Stimulated activated naive B cell treated with anti-CD40 and anti-IgM and Interleukin-4, amounts not matched to agents 10 μg/mL and 1 μg/mL and 100 μg/mL, for 72 hours (primary cell): ENCODE data around the gene PDK2.
A peak's percentile ranks its signal among the peaks of the same experiment; 100 is the strongest.

ENCODE experiments used
- ATAC-seq, 2 donors: fragments of 150-1000 bp; cut with Tn5 transposase; replicated peaks; 2 replicates each; pipeline ENCODE4 v1.10.0; 2021; ENCODE audit warnings: moderate library complexity in 1 of 2
- DNase-seq: peaks from one replicate; pipeline ENCODE4 v3.0.0; 2021
- H3K27ac Mint-ChIP-seq: one replicate; pipeline ENCODE4 v1.8.0; 2022; ENCODE audit warnings: mild to moderate bottlenecking, mixed read lengths
- H3K27me3 Mint-ChIP-seq, 2 donors: one replicate each; pipeline ENCODE4 v1.8.0; 2022; ENCODE audit warnings: mixed read lengths in 2 of 2
- H3K36me3 Mint-ChIP-seq, 2 donors: one replicate each; pipeline ENCODE4 v1.8.0; 2022; ENCODE audit warnings: mixed read lengths in 2 of 2, mild to moderate bottlenecking in 1 of 2
- H3K4me1 Mint-ChIP-seq, 2 donors: one replicate each; pipeline ENCODE4 v1.8.0; 2022; ENCODE audit warnings: mixed read lengths in 2 of 2, mild to moderate bottlenecking in 1 of 2
- H3K4me3 Mint-ChIP-seq, 2 donors: one replicate each; pipeline ENCODE4 v1.8.0; 2022; ENCODE audit warnings: mild to moderate bottlenecking in 2 of 2, mixed read lengths in 2 of 2, moderate library complexity in 1 of 2
- H3K9me3 Mint-ChIP-seq, 2 donors: one replicate each; pipeline ENCODE4 v1.8.0; 2022; ENCODE audit warnings: mixed read lengths in 2 of 2, mild to moderate bottlenecking in 1 of 2

Gene PDK2

DNA sequence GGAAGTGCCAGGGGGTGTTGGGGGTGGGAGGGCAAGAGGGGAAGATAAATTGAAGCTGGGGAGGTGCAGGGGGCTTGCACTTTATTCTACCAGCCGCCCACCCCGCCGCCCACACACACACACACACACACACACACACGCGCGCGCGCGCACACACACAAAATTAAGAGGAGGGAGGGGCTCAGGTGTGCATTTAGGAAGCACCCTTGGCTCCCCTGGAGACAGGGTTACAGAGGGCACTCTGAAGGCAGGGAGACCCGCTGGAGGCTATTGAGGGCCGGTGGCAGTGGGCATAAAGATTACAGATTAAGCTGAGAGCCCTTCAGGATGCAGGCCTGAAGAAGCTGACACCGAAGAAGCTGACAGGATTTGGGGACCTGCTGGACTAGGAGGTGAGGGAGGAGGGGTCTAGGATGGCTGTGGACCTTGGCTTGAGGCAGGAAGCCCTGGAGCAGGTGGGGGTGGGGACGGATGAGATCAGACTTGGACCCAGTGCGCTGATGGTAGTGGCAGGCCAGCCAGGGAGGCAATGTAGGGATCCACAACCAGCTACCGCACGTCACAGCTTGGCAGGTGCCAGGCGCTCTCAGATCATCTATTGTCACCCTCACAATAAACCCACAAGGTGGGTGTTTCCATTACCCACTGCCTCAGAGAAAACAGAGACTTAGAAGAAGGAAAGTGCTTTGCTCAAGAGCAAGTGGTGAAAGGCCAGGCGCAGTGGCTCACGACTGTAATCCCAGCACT lies 35.6 kb downstream of the PDK2 start:
- peaks cover 43 to 64% of the 10 kb centered on the region in 2 donors for H3K4me1 Mint-ChIP-seq
- no peak for DNase-seq
- H3K27me3 Mint-ChIP-seq: peaks cover 6 to 15% of the 10 kb centered on the region in 2 donors
- peaks cover 0 to 2% of the 10 kb centered on the region in 2 donors for H3K9me3 Mint-ChIP-seq
- ATAC-seq: peak; percentile 17 to 18
- H3K27ac Mint-ChIP-seq: peak overlapping the region; percentile 87
- H3K4me3 Mint-ChIP-seq: peak overlapping the region; percentile 82 to 87
- H3K36me3 Mint-ChIP-seq: peaks cover 17 to 38% of the 10 kb centered on the region in 2 donors

DNA sequence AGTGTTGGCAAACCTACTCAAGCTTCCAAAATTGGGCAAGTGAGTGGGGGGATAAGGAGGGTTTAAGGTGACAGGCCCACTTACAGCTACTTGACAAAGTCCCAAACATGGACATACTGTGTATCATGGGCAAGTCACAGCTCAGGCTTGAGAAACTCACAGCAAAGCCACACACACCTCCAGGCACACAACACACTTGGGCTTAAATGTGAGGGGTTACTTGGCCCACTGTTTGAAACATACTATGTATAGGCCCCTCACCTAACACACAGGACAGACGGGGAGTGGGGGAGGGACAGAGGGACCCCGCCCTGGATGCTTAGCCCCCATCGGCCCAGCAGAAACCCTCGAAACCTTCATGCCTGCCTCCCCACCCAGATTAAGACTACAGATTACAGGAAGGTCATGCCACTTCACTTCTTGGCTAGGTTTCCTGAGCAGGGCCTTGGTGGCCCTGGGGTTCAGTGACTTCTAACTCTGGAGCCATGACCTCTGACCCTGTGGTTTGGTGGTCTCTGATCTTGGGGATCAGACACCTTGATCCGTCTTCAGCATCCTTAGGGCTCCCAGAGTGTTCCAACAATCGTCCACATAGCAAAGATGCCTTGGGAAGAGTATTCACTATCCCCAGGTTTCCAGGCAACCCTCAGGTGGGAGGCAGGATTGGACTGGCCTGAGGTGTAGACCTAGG lies 37.1 kb downstream of the PDK2 start:
- Mint-ChIP-seq H3K36me3 (peaks cover 31 to 53% of the 10 kb centered on the region in 2 donors), H3K27me3 (peaks cover 6 to 15% of the 10 kb centered on the region in 2 donors), H3K9me3 (peaks cover 0 to 2% of the 10 kb centered on the region in 2 donors), H3K27ac (peak overlapping the region; percentile 53), H3K4me1 (peaks cover 50 to 78% of the 10 kb centered on the region in 2 donors), H3K4me3 (peak overlapping the region; percentile 21 to 60)
- DNase-seq: no peak
- no peak for ATAC-seq

DNA sequence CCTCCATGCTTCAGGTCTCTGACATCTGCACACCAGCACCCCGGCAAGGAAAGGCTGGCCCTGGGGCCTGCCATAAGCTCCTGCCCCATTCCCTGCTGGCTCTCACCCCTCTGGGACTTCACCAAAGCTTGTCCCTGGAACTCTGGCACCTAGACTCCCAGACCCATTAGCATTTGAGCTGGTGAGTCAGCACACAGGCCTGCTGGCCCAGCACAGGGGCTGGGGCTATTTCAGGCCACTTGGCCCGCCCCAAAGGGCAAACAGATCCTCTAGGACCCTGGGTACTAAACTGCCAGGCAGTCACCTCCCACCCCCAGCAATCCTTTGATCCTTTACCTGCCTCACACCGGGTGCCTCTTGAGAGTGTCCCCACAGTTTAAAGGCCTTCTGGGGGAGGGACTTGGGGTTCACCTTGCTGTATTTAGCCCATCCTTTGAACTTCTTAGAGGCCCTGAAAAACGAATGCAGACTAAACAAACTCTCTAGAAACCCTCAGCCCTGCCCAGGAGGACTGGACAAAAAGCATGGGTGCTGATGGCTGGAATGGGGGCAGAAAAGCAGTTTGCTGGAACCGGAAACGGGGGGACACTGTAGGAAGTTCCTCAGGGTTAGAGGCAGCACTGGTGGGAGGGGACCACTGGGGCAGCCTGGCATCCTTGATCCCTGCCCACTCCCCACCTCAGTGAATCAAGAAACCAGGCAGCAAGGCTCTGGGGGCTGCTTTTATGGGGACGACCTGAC lies 38.0 kb downstream of the PDK2 start:
- Mint-ChIP-seq H3K36me3 (peaks cover 39 to 63% of the 10 kb centered on the region in 2 donors), H3K4me1 (peaks cover 50 to 79% of the 10 kb centered on the region in 2 donors), H3K4me3 (no peak overlapping the region), H3K27me3 (peaks cover 6 to 9% of the 10 kb centered on the region in 2 donors), H3K9me3 (peaks cover 0 to 2% of the 10 kb centered on the region in 2 donors), H3K27ac (peak overlapping the region; percentile 53)
- DNase-seq (no peak), ATAC-seq (no peak)

DNA sequence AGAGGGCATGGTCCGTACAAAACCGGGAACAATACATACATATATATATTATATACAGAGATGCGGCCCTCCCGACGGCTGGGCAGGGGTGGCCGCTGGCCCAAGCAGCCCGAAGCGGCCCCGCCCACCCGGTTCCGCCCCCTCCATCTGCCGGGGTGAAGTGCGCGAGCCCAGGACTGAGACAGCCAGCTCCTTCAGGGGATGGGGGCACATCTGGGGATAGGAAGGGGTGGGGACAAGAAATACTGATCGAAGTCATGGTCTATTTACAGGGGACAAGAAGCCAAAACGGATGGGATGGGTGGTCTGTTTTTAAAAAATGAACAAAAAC lies 38.6 kb downstream of the PDK2 start:
- no peak for ATAC-seq
- no peaks in the 10 kb centered on the region for H3K9me3 Mint-ChIP-seq
- no peak overlapping the region for H3K4me3 Mint-ChIP-seq
- H3K4me1 Mint-ChIP-seq: peaks cover 45 to 73% of the 10 kb centered on the region in 2 donors
- peaks cover 2 to 4% of the 10 kb centered on the region in 2 donors for H3K27me3 Mint-ChIP-seq
- H3K27ac Mint-ChIP-seq: peak overlapping the region; percentile 56
- no peak for DNase-seq
- H3K36me3 Mint-ChIP-seq: peaks cover 42 to 68% of the 10 kb centered on the region in 2 donors

DNA sequence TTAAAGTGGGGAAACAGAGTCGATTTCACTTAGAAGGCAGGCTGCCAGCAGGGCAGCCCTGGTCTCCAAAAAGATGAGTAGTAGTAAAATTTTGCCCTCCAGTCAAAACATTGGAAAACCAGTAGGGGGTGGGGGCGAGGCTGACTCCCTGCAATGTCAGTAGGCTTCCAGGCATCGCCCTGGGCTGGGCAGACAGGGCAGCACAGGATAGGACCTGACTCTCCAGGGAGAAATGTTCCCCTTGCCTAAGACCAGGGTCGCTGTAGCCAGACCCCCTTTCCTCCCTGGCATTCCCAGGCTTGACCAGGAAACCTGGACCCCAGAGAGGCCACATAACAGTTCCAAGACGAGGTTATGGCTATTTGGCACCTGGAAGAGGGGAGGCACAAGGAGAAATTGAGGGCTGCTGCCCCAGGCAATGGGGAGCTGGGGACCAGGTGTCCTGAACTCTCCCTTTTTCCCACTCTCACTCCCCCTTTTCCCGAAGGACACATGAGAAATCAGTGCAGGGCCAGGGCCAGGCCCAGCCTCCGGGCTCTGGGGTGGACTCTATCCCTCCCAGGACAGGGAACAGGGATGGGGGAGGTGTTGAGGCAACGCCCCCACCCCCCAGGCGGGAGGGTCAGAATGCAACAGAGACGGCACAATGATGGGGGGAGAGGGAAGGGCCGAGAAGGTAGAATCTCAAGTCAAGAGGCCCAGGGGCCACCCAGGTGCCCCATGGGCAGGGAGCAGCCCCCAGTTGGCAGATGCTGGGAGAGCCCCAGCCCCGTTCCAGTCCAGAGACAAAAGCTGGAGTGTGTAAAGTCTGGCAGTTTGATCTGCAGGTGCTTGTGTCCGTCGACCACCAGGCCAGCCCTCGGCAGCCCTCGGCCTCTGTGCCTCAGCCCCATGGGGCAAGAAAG lies 39.3 kb downstream of the PDK2 start:
- ATAC-seq: no peak
- peaks cover 46 to 69% of the 10 kb centered on the region in 2 donors for H3K4me1 Mint-ChIP-seq

DNA sequence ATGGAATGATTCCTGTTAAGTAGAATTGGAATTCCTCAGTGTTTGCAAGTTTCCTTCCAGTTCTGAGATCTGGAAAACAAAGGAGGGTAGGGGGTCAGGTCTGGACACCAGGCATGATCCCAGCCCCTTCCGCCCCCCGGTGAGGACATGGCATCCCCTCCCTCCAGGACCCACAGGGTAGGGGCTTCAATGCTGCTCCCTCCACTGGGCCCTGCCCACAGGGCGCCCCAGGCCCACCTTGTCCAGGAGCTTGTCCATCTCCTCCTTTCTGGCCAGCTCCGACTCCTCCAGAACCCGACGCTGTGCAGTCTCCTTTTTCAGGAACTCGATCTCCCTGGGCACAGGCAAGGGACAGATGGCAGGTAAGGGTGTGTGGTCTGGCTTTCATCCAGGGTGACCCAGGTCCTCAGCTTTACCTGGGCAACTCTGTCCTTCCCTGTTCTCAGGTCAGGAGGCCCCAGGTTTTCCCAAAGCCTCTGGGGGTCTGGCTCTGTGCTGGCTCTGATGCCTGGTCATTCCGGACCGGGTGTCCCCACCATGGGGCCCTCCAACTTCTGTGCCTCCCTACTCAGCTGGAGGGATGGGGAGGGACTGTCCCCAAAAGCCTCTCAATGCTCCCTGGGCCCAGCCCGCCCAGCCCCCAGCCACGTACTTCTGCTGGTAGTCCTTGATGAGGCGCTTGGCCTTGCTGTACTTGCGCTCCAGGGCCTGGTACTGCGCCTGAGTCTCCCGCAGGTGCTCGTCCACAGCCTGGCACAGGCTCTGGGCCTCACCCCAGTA lies 40.4 kb downstream of the PDK2 start:
- peak overlapping the region; percentile 62 for H3K27ac Mint-ChIP-seq

More for the DNA sequence above, 39.3 kb downstream of the PDK2 start:
- H3K27ac Mint-ChIP-seq: peak overlapping the region; percentile 56
- no peak for DNase-seq
- peaks cover 47 to 75% of the 10 kb centered on the region in 2 donors for H3K36me3 Mint-ChIP-seq
- no peaks in the 10 kb centered on the region for H3K27me3 Mint-ChIP-seq
- H3K9me3 Mint-ChIP-seq: no peaks in the 10 kb centered on the region
- H3K4me3 Mint-ChIP-seq: no peak overlapping the region

DNA sequence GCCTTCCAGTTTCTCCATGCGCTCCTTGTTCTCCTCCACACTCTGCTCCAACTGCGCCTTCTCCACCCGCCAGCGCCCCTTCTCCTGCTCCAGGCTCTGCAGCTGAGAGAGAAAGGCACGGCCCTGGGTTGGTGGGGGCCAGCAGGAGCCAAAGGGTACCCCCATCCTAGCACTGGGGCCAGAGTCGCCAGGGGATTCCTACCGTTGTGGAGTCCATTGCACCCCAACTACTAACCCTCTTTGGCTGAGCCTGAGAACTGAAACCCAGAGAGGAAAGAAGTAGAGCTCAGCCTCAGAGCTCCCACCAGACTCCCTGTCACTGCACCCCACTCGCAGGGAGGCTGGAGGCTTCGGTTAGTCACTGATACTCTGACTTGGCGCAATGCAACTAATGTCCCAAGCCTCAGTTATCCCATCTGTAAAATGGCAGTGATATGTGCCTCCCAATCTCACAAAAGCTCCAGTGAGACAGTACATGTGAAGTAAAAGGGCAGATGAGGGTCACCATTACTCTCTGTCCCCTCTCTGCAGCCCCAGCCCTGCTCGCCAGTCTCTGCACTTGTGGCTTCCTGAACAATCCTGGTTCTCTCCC lies 41.0 kb downstream of the PDK2 start:
- Mint-ChIP-seq H3K4me1 (peaks cover 49 to 75% of the 10 kb centered on the region in 2 donors), H3K27me3 (no peaks in the 10 kb centered on the region)
- ATAC-seq: no peak

More for the DNA sequence above, 40.4 kb downstream of the PDK2 start:
- peaks cover 51 to 75% of the 10 kb centered on the region in 2 donors for H3K4me1 Mint-ChIP-seq
- no peaks in the 10 kb centered on the region for H3K9me3 Mint-ChIP-seq
- no peak for DNase-seq
- H3K27me3 Mint-ChIP-seq: no peaks in the 10 kb centered on the region
- no peak overlapping the region for H3K4me3 Mint-ChIP-seq
- no peak for ATAC-seq
- peaks cover 57 to 85% of the 10 kb centered on the region in 2 donors for H3K36me3 Mint-ChIP-seq

DNA sequence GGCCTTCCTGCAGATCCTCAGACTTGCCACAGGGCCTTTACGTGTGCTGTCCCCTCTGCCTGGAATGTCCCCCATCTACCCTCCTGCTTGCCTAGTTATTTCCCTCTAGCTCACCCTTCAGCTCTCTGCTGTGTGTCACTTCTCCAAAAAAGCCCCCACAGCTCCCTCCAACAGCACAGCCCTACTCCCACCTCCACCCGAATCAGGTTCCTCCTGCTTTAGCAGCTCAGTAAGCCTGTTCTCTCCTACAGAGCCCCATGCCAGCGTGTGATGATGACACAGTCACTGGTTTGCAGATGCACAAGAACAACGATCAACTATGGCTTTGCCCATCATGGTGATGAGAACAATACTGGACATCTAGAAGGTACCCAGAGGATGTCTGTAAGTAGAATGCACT lies 41.9 kb downstream of the PDK2 start:
- H3K36me3 Mint-ChIP-seq: peaks cover 69 to 85% of the 10 kb centered on the region in 2 donors
- peaks cover 49 to 75% of the 10 kb centered on the region in 2 donors for H3K4me1 Mint-ChIP-seq
- ATAC-seq (no peak), DNase-seq (no peak)
- H3K27me3 Mint-ChIP-seq: no peaks in the 10 kb centered on the region
- H3K4me3 Mint-ChIP-seq: no peak overlapping the region
- peak overlapping the region; percentile 76 for H3K27ac Mint-ChIP-seq
- no peaks in the 10 kb centered on the region for H3K9me3 Mint-ChIP-seq

More for the DNA sequence above, 41.0 kb downstream of the PDK2 start:
- H3K27ac Mint-ChIP-seq: peak overlapping the region; percentile 76
- no peak overlapping the region for H3K4me3 Mint-ChIP-seq
- H3K36me3 Mint-ChIP-seq: peaks cover 61 to 85% of the 10 kb centered on the region in 2 donors
- no peaks in the 10 kb centered on the region for H3K9me3 Mint-ChIP-seq
- no peak for DNase-seq

DNA sequence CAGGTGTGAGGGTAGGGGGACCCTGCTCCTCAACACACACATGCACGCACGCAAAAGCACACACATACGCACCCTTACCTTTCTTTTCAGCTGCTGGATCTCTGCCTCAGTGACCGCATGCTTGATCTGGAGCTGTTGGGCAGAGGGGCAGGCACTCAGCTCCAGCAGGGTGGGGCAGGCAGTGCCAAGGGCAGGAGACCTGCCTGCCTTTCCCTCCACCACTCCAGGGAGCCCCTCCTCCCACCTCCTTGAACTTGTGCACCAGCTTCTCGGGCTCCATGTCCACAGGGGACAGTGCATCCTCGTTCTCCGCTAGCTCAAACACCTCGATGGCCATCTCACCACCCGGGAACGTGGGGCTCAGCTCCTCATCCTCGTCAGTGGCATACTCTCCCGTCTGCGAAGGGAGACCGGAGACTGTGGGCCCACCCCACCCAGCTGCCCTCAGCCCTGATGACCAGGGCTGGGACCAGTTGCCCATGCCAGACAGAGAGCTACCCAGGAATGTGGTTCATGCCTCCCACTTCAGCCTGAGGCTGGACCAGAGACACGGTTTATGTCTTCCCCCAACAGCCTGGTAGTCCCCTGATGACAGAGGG lies 44.1 kb downstream of the PDK2 start:
- peaks cover 58 to 79% of the 10 kb centered on the region in 2 donors for H3K4me1 Mint-ChIP-seq
- H3K36me3 Mint-ChIP-seq: peaks cover 77 to 89% of the 10 kb centered on the region in 2 donors
- no peak for DNase-seq
- no peaks in the 10 kb centered on the region for H3K9me3 Mint-ChIP-seq
- no peaks in the 10 kb centered on the region for H3K27me3 Mint-ChIP-seq
- no peak for ATAC-seq
- H3K4me3 Mint-ChIP-seq: no peak overlapping the region
- H3K27ac Mint-ChIP-seq: peak overlapping the region; percentile 76

DNA sequence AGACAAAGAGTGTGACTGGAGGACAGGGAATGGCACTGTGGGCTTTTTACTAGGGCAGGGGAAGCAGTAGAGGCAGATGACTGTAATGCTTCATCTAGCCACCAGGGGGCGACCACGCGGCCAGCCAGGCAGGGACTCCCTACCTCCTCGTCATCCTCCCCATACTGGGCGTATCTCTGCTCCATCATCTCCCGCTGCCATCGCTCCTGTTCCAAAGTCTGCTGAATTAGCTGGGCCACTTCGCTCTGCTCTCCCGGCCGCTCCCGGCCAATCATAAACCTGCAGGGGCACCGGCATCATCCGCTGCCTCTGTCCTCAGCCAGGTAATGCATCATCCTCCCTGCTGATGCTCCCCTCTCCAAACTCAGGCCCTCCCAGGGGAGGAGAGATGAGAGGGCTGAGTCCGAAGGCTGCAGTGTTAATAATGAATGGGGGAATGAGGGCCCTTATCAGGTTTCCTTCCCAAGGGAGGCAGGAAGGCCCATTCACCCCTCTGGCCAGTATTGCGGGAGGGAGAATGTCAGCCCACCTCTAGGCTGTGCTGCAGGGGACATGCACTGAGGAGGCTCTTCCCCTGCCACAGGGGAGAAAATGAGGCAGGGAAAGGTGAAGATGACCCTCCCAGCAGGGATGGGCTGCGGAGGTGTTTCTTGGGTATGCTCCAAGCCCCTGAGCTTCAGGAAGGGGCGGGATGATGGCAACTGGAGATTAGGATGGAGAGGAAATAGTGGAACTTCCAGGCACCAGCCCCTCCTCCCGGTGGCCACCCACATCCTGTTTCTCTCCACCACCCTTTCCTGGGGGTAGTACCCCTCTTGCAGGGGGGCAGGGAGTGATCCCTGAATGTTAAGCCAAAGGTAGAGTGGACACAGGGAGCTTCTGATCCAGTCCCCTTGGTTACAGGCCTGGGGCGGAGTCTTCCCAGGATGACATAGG lies 45.1 kb downstream of the PDK2 start:
- DNase-seq: peak; percentile 62
- Mint-ChIP-seq H3K27me3 (no peaks in the 10 kb centered on the region), H3K4me3 (peak overlapping the region; percentile 12 to 50), H3K9me3 (no peaks in the 10 kb centered on the region), H3K4me1 (peaks cover 67 to 88% of the 10 kb centered on the region in 2 donors), H3K36me3 (peaks cover 85 to 98% of the 10 kb centered on the region in 2 donors), H3K27ac (peak overlapping the region; percentile 76)
- ATAC-seq: peak; percentile 87

DNA sequence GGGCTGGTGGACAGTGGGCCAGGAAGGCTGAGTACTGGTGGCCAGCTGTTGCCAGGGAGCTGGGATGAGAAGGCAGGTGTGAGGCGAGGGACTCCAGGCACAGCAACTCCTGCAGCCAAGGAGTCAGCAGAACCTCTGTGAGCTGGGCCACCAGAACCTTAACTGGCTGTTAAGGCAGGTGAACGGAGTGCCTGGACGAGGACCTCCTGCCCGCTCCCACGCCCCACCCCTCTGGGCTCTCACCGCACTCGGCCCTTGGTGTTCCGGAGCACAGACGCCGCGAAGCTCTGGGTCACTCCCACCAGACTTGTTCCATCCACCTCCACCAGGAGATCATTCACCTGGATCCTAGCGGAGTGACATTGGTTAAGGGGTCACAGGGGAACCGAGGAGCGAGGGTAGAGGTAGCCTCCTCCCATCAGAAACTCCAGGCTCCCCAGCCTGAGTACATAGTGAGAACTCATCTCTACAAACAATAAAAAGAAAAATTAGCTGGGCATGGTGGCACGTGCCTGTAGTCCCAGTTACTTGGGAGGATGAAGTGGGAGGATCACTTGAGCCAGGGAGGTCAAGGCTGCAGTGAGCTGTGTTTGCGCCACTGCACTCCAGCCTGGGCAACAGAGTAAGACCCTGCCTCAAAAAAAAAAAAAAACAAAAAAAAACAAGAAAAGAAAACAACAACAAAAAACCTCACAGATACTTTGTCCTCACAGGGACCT lies 46.0 kb downstream of the PDK2 start:
- H3K4me3 Mint-ChIP-seq: peak overlapping the region; percentile 26 to 50
- peaks cover 84 to 99% of the 10 kb centered on the region in 2 donors for H3K36me3 Mint-ChIP-seq
- no peaks in the 10 kb centered on the region for H3K27me3 Mint-ChIP-seq
- H3K4me1 Mint-ChIP-seq: peaks cover 76 to 89% of the 10 kb centered on the region in 2 donors
- H3K27ac Mint-ChIP-seq: peak overlapping the region; percentile 80
- no peaks in the 10 kb centered on the region for H3K9me3 Mint-ChIP-seq
- no peak for DNase-seq
- ATAC-seq: no peak
